Coronary artery (tissue), 2 donors: ENCODE data around the gene ALPK3.

Experiments
- DNase-seq: peaks from one replicate; pipeline ENCODE4 v3.0.0-alpha.2; 2017; ENCODE audit warnings: low spot score
- H3K27ac ChIP-seq, 2 donors: fragments of 200-600 bp; sonication (generic); one replicate each; pipeline ENCODE4 v1.5.1; 2016 to 2019
- H3K4me3 ChIP-seq: fragments of 200-600 bp; sonication (generic); 2 replicates; pipeline ENCODE4 v1.5.1; 2016; ENCODE audit warnings: mild to moderate bottlenecking, moderate library complexity
- TF ChIP-seq, protein P1 (sequence below): fragments of 200-600 bp; sonication (generic); IDR thresholded peaks from one replicate; pipeline ENCODE4 v1.5.1; 2019; ENCODE audit warnings: antibody characterized with exemption

Gene ALPK3

DNA sequence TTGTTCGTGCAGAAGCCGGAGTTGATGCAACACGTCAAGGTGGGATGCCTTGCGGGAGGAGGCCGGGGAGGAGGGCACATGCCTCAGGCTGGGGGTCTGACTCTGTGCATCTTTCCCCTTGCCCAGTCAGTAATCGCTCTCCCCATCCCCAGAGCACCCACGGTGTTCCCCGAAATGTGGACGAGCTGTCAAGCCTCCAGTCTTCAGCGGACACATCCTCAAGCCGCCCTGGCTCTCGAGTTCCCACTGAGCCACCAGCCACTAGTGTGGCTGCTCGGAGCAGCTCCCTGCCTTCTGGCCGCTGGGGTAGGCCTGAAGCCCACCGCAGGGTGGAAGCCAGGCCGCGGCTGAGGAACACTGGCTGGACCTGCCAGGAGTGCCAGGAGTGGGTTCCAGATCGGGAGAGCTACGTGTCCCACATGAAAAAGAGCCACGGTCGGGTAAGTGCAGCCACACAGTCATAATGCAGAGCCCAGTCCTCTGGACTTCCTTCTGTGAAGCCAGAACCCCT, 18.7 kb upstream of the ALPK3 start:
- DNase-seq = no peak
- TF ChIP-seq, protein P1, sequence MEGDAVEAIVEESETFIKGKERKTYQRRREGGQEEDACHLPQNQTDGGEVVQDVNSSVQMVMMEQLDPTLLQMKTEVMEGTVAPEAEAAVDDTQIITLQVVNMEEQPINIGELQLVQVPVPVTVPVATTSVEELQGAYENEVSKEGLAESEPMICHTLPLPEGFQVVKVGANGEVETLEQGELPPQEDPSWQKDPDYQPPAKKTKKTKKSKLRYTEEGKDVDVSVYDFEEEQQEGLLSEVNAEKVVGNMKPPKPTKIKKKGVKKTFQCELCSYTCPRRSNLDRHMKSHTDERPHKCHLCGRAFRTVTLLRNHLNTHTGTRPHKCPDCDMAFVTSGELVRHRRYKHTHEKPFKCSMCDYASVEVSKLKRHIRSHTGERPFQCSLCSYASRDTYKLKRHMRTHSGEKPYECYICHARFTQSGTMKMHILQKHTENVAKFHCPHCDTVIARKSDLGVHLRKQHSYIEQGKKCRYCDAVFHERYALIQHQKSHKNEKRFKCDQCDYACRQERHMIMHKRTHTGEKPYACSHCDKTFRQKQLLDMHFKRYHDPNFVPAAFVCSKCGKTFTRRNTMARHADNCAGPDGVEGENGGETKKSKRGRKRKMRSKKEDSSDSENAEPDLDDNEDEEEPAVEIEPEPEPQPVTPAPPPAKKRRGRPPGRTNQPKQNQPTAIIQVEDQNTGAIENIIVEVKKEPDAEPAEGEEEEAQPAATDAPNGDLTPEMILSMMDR = no peak
- no peak overlapping the region for H3K4me3 ChIP-seq
- no peak overlapping the region for H3K27ac ChIP-seq

DNA sequence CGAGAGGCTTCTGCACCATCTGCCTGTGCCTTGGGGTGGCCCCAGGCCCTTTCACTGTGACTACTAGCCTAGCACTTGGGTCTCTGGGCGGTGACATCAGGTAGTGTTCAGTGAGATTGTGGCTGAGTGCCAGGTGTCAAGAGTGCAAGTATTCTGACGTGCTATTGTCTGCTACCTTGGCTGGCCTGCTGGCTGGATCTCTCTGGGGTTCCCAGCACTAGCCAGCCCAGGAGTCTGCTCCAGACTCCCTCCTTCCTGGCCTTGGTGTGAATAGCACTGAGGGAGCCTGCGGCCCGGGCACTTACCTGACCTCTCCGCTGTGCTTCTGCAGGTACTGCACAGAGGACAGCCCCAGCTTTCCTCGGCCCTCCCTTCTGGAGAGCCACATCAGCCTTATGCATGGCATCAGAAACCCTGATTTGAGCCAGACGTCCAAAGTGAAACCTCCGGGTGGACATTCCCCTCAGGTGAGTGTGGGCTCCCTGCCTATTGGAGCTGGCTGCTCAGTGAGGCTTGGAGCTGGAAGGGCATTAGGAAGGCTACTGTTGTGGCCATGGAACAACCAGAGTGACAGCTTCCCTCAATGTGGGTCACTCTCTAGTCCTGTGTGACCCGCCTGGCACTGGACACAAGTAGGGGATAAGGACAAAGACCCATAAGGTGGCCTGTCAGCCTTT, 17.5 kb upstream of the ALPK3 start:
- TF ChIP-seq, protein P1 = no peak
- no peak for DNase-seq
- Histone ChIP-seq H3K4me3 (no peak overlapping the region), H3K27ac (no peak overlapping the region)

DNA sequence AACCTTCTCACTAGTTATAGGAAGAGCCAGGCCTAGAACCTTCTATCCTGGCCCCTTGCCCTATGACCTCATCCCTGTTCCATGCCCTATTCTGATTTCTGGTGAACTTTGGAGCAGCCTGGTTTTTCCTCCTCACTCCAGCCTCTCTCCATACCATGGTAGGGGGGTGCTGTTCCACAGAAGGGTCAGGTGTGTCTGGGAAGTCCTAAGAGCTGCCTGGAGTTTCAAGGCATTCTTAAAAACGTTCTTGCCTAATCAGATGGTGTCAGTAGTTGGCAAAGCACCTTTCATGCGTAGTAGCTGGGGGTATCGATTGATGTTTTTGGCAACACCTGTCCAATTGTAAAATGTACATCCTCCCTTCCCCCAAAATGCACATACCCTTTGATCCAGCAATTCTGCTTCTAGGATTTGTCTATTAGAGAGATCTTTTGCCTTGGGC, 16.8 kb upstream of the ALPK3 start:
- TF ChIP-seq, protein P1 = no peak
- Histone ChIP-seq H3K27ac (no peak overlapping the region), H3K4me3 (no peak overlapping the region)
- DNase-seq = no peak

DNA sequence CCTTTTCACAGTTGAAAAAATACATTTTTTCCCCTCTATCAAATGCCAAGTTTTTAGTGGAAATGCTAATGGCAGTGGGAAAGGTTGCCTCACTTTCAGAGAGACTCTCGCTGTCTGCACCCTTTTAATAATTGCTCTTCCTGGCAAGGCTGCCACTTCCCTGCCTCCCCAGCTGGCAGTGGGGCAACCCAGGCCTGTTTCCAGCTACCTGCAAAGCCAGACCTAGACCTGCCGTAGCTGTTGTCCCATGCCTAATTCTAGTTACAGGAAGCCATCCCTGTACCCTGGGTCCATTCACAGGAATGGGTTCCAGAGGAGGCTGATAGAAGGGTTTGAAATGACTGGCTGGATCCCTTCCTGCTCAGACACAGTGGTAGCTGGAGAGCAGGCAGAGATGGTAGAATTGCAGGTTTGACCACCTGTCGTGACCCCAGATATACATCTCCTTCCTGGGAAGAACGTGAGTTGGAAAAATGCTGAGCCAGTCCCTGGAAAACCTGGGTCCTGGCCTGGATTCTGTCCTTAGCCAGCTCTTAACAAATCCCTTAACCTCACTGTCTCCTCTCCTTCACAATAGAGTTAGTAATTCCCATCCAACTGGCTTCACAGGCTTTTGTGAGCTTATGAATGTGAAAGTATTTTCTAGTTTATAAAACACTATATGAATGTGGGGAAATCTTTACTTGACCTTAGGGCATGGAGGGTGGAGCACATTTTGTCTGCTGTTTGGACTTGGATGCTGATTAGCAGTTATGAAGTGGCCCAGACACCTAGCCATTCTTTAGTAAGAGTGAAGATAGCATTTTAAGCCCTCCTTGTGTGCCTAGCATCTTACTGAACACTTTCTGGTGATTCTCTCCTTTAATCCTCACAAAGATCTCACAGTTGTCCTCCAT, 12.9 kb upstream of the ALPK3 start:
- no peak overlapping the region for H3K4me3 ChIP-seq
- no peak for DNase-seq
- TF ChIP-seq, protein P1 = no peak
- no peak overlapping the region for H3K27ac ChIP-seq

DNA sequence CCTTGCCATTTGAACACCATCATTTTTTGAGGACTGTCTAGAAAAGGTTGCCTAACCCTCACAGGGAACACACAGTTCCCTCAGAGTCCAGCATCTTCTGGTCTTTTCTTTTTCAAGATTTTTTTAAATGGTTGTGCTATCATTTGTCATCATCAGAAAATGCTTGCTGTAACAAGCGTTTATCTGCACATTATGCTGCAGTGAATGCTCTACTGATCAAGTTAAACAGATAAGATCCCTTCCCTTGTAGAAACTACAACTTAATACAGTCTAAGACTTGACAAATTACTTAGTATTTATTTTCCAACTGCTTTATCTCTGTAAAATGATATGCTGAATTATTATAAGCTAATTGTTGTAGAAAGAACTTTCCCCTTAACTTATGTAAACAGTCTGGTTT, 11.9 kb upstream of the ALPK3 start:
- DNase-seq = no peak
- no peak overlapping the region for H3K27ac ChIP-seq
- TF ChIP-seq, protein P1 = no peak
- no peak overlapping the region for H3K4me3 ChIP-seq

DNA sequence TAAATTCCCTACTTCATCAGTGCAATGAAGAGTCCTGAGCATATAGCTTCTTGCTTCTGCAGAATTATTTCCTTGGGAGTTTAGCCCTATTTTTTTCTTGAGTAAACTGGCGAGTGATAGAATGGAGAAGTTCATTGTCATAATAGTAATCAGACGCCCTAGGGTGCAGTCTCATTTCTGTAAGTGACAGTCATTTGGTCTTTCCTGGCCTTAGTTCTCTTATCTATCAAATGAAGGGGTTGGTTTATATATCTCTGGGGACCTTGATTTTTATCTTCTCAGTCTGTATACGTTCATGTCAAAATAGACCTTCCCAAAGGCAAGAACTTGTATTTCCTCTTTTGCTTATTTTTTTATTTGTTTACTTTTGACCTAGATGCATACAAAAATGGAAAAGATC, 9.9 kb upstream of the ALPK3 start:
- TF ChIP-seq, protein P1 = no peak
- no peak overlapping the region for H3K27ac ChIP-seq
- no peak overlapping the region for H3K4me3 ChIP-seq
- DNase-seq = no peak
